Omental fat pad (tissue), 4 donors: ENCODE data around the gene CYP4A22. TPM values are rescaled to one million over a fixed set of nuclear protein-coding genes. Genes with fewer than 3 reads are reported as not detected.
"Not testable (repeated sequence)": the region's sequence is repeated elsewhere in the genome, so short reads cannot be mapped to it uniquely, and the experiment has no call there.

Experiments used
- ATAC-seq: fragments of 150-250 bp; one replicate; pipeline ENCODE4 v1.9.1; 2016; ENCODE audit warnings: mild to moderate bottlenecking, moderate library complexity; ENCODE audit not compliant: low FRiP score
- DNase-seq: peaks from one replicate; pipeline ENCODE4 v3.0.0-alpha.2; 2019; ENCODE audit warnings: low spot score
- total RNA-seq, 4 donors: library from RNA; depleted of rRNA; stranded (reverse); fragments of >200 nt; gene quantifications; one replicate each; pipeline ENCODE4 v1.1.0, GENCODE V29; 2016
- TF ChIP-seq, protein P1 (sequence below), 3 donors: fragments of 450-650 bp; IDR thresholded peaks; one replicate each; pipeline ENCODE4 v1.5.1; 2016 to 2017; ENCODE audit warnings: antibody characterized with exemption in 3 of 3, mild to moderate bottlenecking in 3 of 3, moderate library complexity in 2 of 3

Gene CYP4A22
- total RNA-seq, 4 donors from 2014 or later = 0.72 to 5.8 (median 0.97) TPM

DNA sequence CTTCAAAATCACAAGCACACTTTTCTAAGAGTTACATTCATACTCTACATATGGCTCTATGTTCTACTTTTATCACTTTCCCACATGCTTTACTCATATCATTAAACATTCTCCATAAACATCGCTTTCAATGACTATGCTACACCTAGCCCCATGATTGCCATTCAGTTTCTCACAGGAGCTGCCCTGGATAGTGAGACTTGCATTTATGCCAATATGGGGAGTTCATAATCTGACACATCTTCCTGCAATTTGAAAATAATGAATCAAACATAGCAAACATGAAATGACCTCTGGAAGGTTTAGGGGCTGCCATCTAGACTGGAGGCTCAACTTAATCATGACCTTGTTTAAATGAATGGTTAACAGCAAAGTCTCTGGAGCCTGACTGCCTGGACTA, 9.0 kb upstream of the CYP4A22 start:
- DNase-seq (no peak), ATAC-seq (no peak)
- TF ChIP-seq, protein P1, sequence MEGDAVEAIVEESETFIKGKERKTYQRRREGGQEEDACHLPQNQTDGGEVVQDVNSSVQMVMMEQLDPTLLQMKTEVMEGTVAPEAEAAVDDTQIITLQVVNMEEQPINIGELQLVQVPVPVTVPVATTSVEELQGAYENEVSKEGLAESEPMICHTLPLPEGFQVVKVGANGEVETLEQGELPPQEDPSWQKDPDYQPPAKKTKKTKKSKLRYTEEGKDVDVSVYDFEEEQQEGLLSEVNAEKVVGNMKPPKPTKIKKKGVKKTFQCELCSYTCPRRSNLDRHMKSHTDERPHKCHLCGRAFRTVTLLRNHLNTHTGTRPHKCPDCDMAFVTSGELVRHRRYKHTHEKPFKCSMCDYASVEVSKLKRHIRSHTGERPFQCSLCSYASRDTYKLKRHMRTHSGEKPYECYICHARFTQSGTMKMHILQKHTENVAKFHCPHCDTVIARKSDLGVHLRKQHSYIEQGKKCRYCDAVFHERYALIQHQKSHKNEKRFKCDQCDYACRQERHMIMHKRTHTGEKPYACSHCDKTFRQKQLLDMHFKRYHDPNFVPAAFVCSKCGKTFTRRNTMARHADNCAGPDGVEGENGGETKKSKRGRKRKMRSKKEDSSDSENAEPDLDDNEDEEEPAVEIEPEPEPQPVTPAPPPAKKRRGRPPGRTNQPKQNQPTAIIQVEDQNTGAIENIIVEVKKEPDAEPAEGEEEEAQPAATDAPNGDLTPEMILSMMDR (IDR thresholded peaks at IDR 0.05) = no peak

DNA sequence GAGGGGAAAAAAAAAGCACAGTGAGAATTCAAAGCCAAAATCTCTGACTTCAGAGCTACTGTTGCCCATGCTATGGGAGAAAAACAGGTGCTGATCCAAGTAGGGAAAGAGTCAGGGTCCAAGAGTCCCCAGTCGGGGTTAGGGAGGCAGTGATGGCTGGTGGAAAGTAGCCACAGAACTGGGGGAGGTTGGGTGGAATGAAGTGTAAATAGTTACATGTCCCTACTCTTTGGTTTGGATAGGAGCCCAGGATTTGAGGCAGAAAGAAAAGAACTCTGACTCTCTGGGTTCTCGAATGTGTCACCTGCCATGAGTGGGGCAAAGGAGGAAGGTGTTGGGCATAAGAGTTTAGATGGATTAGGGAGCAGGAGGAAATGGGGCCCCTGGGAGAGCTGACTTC, 8.4 kb upstream of the CYP4A22 start:
- ATAC-seq = not testable (repeated sequence)

DNA sequence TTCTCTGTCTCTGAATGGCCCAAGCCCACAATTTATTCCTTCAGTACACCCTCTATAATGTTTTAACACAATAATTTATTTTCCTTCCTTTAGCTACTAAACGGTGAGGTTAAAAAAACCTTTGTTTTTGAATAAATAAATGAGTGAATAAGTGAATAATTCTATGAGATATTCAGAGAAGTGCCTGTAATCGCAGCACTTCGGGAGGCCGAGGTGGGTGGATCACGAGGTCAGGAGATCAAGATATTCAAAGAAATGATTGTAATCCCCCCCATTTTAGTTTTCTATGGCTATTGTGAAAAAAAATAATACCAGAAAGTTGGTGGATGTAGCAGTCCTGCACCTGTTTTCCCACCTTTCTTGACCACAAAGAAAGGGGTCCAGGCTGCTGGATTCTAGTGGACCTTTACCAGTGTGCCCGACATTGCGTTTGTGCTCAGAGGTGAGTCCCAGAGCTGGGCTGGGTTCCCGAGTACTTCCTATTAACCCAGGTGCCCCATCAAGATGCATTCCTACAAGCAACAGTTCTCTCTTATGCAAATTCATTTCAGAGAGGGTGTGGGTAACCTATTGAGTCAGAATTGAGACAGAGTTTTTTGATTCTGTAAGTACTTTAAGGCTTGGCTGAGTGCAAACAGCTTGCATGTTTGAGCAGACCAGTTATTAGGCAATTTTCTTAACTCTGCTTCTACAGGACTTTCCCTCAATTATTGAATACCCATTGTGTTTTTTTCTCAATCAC, 7.6 kb upstream of the CYP4A22 start:
- not testable (repeated sequence) for ATAC-seq, DNase-seq

More for the DNA sequence above, 8.4 kb upstream of the CYP4A22 start:
- not testable (repeated sequence) for DNase-seq

DNA sequence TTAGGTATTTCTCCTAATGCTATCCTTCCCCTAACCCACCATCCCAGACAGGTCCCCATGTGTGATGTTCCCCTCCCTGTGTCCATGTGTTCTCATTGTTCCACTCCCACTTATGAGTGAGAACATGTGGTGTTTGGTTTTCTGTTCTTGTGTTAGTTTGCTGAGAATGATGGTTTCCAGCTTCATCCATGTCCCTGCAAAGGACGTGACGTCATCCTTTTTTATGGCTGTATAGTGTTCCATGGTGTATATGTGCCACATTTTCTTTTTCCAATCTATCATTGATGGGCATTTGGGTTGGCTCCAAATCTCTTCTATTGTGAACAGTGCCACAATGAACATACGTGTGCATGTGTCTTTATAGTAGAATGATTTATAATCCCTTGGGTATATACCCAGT, 4.6 kb upstream of the CYP4A22 start:
- DNase-seq, ATAC-seq: not testable (repeated sequence)

DNA sequence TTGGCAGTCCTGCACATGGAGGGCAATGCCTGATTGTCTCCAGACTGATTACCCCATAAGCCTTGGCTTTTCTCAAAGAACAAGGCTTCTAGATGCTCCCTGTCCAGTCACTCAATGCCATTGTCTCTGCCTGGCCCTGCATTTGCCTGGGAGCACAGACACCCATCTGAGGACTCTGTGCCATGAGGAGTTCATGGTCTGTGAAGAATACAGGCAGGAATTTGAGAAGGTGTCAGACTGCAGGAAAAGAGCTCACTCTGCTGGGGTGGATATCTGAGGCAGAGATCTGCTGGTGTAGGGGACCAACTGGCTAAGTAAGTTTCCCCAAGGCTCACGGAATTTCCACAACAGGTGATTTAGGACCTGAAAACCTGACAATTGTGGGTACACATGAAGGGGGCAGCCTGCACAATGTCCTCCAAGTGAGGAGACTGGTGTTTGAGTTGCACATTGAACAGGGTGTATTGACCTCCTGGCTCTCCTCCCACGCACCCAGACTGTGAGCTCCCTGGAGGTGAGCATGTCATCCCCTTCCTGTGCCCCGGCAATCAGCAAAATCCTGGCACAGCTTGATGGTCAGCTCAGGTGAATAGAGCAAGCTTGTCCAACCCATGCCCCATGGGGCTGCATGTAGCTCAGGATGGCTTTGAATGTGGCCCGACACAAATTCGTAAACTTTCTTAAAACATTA, 829 bp downstream of the CYP4A22 start:
- no peak for ATAC-seq
- TF ChIP-seq, protein P1 (IDR thresholded peaks at IDR 0.05) = no peak
- DNase-seq = no peak

DNA sequence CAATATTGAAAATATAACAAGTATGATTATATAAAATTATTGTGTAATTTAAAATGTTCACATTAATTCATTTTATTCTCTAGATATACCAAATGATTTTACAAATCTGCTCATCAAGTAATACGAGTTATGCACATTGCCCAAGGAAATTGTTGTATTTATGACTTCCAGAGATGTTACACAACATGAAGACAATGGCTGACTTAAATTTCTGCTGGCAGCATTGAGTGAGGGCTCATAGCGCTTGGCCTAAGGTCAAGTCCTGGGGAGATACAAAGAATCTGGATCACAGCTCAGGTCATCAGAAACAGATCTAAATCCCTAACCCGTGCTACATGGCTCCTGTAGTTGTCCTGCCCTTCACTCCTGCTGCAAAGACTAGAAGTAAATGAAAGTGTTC, 3.1 kb downstream of the CYP4A22 start:
- DNase-seq, ATAC-seq: not testable (repeated sequence)

DNA sequence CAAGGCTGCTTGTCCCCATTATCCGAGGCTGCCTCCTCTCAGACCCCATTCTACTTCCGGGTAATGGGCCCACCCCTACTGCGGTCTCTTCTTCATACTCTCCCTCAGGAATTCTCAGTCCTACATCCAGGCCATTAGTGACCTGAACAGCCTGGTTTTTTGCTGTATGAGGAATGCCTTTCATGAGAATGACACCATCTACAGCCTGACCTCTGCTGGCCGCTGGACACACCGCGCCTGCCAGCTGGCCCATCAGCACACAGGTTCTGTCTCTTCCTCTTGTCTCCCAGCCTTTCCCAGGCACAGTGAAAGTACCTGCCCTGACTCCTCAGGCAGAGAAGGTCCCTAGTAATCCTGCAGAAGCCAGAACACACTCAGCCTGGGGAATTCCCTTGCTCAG, 6.4 kb downstream of the CYP4A22 start:
- DNase-seq, ATAC-seq: not testable (repeated sequence)

DNA sequence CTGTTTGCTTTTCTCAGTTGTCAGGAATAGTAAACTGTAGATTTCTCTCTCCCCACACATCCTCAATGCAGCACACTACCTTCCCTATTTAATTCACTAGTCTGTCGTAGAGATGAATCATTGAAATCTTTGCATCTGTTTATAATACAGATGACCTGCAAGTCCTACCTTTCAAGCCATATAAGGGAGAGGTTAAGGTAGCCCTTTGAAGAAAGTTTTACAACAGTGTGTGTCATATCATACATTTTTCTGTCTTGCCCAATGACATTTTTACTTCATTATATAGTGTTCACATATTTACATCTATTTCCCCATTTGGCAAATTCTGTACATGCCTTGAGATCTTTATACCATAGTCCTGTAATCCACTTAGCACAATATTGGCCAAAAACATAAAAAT, 9.3 kb downstream of the CYP4A22 start:
- ATAC-seq, DNase-seq: not testable (repeated sequence)

DNA sequence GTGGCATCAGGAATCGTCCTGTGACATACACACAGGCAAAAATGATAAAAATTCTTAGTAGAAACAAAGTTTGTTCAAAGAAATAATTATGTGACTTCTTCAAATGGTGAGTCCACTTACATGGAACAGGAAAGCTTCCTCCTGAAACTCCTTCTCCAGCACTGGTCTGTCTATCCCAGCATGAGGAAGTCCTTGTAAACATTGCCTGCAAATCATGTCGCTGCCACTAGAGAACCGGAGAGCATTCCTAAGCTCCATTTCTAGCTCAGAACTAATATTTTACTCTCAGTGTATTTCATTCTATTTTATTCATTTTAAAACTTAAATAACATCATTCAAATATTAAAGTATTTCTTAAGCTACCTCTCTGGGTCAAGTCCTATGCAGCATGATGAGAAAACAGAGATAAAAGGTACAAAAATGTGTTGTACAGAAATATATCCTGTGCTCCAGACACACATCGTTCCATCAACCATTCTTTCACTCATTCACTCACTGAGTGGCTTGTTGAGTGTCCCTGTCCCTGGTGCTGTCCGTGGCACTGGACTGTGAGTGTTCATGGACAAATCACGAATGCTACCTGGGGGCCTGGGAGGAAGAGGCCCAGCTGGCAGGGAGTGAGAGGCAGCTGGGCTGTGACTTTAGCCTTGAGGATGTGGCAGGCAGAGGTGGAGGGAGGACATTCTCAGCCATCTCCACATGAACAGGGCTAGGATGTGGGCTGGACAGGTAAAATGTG, 10.0 kb downstream of the CYP4A22 start:
- ATAC-seq (no peak), DNase-seq (no peak)
- TF ChIP-seq, protein P1 (IDR thresholded peaks at IDR 0.05) = no peak

DNA sequence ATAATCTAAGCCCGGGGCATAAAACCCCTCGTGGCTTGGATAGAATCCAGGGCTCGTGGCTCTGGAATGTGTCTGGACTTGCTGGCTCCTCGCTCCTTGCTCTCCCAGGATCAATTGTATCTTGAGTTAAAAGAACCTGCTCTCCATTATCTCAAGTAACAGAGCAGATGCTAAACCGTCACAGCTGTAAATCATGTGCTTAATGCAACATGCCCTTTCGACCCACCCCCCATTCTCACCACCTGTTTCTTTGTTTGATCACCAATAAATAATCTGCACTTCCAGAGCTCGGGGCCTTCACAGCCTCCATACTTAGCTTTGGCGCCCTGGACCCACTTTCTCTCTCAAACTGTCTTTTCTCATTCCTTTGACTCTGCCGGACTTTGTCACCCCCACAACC, 11.9 kb downstream of the CYP4A22 start:
- ATAC-seq, DNase-seq: not testable (repeated sequence)

DNA sequence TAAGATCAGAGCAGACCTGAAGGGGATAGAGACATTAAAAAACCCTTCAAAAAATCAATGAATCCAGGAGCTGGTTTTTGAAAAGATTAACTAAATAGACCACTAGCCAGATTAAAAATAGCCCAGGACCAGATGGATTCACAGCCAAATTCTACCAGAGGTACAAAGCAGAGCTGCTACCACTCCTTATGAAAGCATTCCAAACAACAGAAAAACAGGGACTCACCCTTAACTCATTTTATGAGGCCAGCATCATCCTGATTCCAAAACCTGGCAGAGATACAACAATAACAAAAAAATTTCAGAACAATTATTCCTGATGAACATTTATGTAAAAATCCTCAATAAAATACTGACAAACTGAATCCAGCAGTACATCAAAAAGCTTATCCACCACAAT, 19.2 kb downstream of the CYP4A22 start:
- not testable (repeated sequence) for DNase-seq, ATAC-seq

DNA sequence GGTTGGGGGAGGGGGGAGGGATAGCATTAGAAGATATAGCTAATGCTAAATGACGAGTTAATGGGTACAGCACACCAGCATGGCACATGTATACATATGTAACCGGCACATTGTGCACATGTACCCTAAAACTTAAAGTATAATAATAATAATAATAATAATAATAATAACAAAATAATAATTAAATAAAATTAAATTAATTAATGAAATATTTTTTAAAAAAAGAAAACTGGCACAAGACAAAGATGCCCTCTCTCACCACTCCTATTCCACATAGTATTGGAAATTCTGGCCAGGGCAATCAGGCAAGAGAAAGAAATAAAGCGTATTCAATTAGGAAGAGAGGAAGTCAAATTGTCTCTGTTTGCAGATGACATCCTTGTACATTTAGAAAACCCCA, 20.7 kb downstream of the CYP4A22 start:
- ATAC-seq, DNase-seq: not testable (repeated sequence)
